ENCODE data around the gene EPPIN. TPM values are rescaled to one million over a fixed set of nuclear protein-coding genes. Genes with fewer than 3 reads are reported as not detected.

The EPPIN gene
- total RNA-seq, 1 donor from 2014 or later, result not detected

GRCh38 chr20:45518282-45518681, 28.9 kb downstream of the EPPIN start:
- Mint-ChIP-seq H3K9me3 (ENCODE audit: unreplicated experiment) (no peaks in the 10 kb centered on the region), H3K27me3 (ENCODE audit: unreplicated experiment) (no peaks in the 10 kb centered on the region), H3K27ac (ENCODE audit: unreplicated experiment) (no peak overlapping the region), H3K4me3 (ENCODE audit: unreplicated experiment) (no peak overlapping the region), H3K4me1 (ENCODE audit: unreplicated experiment) (no peaks in the 10 kb centered on the region), H3K36me3 (ENCODE audit: low read depth, unreplicated experiment) (no peaks in the 10 kb centered on the region)
- no peak for DNase-seq (ENCODE audit: low spot score)
- no peak for TF ChIP-seq CTCF (IDR thresholded peaks at IDR 0.05; ENCODE audit: unreplicated experiment)

GRCh38 chr20:45515147-45515913, 31.9 kb downstream of the EPPIN start, which contains the start of gene SPINT3:
TSS of gene SPINT3 (minus strand) at chr20:45515622. CDS start at chr20:45515608, 14 bp downstream.
- H3K9me3 Mint-ChIP-seq (ENCODE audit: unreplicated experiment), result no peaks in the 10 kb centered on the region

GRCh38 chr20:45510242-45510862, 36.8 kb downstream of the EPPIN start:
- DNase-seq (ENCODE audit: low spot score), result no peak
- Mint-ChIP-seq H3K4me1 (ENCODE audit: unreplicated experiment) (no peaks in the 10 kb centered on the region), H3K9me3 (ENCODE audit: unreplicated experiment) (no peaks in the 10 kb centered on the region), H3K27me3 (ENCODE audit: unreplicated experiment) (no peaks in the 10 kb centered on the region), H3K4me3 (ENCODE audit: unreplicated experiment) (no peak overlapping the region), H3K27ac (ENCODE audit: unreplicated experiment) (no peak overlapping the region), H3K36me3 (ENCODE audit: low read depth, unreplicated experiment) (no peaks in the 10 kb centered on the region)
- no peak for TF ChIP-seq CTCF (IDR thresholded peaks at IDR 0.05; ENCODE audit: unreplicated experiment)

More at GRCh38 chr20:45515147-45515913, 31.9 kb downstream of the EPPIN start, which contains the start of gene SPINT3:
- no peaks in the 10 kb centered on the region for H3K27me3 Mint-ChIP-seq (ENCODE audit: unreplicated experiment)
- no peak for DNase-seq (ENCODE audit: low spot score)
- no peak for TF ChIP-seq CTCF (IDR thresholded peaks at IDR 0.05; ENCODE audit: unreplicated experiment)
- H3K27ac Mint-ChIP-seq (ENCODE audit: unreplicated experiment), result no peak within 1 kb of the TSS
- no peaks in the 10 kb centered on the region for H3K36me3 Mint-ChIP-seq (ENCODE audit: low read depth, unreplicated experiment)
- no peaks in the 10 kb centered on the region for H3K4me1 Mint-ChIP-seq (ENCODE audit: unreplicated experiment)
- H3K4me3 Mint-ChIP-seq (ENCODE audit: unreplicated experiment), result no peak within 1 kb of the TSS

GRCh38 chr20:45509091-45509490, 38.1 kb downstream of the EPPIN start:
- no peak overlapping the region for H3K4me3 Mint-ChIP-seq (ENCODE audit: unreplicated experiment)
- no peaks in the 10 kb centered on the region for H3K36me3 Mint-ChIP-seq (ENCODE audit: low read depth, unreplicated experiment)
- no peak for TF ChIP-seq CTCF (IDR thresholded peaks at IDR 0.05; ENCODE audit: unreplicated experiment)
- DNase-seq (ENCODE audit: low spot score), result no peak
- no peaks in the 10 kb centered on the region for H3K9me3 Mint-ChIP-seq (ENCODE audit: unreplicated experiment)
- H3K27ac Mint-ChIP-seq (ENCODE audit: unreplicated experiment), result no peak overlapping the region
- H3K4me1 Mint-ChIP-seq (ENCODE audit: unreplicated experiment), result no peaks in the 10 kb centered on the region
- no peaks in the 10 kb centered on the region for H3K27me3 Mint-ChIP-seq (ENCODE audit: unreplicated experiment)
